HG02623 (cell line): Measurements from ENCODE around the gene MGAT4A.
A peak's percentile ranks its signal among the peaks of the same experiment; 100 is the strongest.
"Not testable (repeated sequence)": the region's sequence is repeated elsewhere in the genome, so short reads cannot be mapped to it uniquely, and the experiment has no call there.

Source experiments
- ATAC-seq: cut with Tn5 transposase; IDR thresholded peaks from one replicate; pipeline ENCODE4 v1.9.1; 2021; ENCODE audit warnings: moderate library complexity; ENCODE audit not compliant: unreplicated experiment

The MGAT4A gene

DNA sequence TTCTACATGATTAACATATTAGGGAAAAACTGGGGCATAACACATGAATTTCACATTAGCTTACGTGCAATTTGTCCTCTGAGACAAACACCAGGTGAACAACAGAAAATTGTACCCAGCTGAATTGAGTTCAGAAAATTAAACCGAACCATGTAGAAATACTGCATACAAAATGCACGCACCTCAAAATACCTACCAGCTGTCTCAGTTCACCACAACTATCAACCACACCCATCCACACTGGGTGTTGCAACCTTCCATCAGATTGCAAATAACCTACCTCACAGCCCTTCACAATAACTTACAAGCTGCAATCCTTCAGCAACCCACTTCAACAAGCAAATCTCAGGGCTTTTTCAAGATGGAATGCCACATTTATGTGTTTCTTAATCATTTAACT is 66.6 kb downstream of the MGAT4A start:
- ATAC-seq: no peak

DNA sequence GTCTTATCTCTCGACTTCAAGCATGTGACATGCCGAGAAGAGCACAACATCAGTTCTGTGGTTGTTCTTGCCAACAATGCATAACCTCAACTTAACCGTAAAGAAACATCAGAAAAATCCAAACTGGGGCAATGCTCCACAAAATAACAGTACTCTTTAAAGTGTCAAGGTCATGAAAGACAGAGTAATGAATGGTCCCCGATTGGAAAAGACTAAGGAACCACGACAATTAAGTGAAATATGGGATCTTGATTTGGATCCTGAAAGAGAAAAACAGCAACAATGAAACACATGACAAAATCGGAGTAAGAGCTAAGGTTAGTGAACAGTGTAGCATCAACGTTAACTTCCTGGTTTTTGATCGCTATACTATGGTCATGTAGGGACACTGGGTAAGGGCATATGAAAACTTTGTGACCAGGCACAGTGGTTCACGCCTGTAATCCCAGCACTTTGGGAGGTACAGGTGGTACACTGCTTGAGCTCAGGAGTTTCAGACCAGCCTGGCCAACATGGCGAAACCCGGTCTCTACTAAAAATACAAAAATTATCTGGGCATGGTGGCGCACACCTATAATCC is 67.3 kb downstream of the MGAT4A start:
- ATAC-seq: no peak

GRCh38 chr2:98659491-98659840 is 71.5 kb downstream of the MGAT4A start:
- ATAC-seq: not testable (repeated sequence)

GRCh38 chr2:98658816-98659490 is 72.0 kb downstream of the MGAT4A start:
- no peak for ATAC-seq

GRCh38 chr2:98656800-98657199 is 74.1 kb downstream of the MGAT4A start:
- no peak for ATAC-seq

- ATAC-seq: no peak
Measured at GRCh38 chr2:98654699-98655495, 76.0 kb downstream of the MGAT4A start.

GRCh38 chr2:98650998-98651397 is 79.9 kb downstream of the MGAT4A start:
- ATAC-seq: no peak

DNA sequence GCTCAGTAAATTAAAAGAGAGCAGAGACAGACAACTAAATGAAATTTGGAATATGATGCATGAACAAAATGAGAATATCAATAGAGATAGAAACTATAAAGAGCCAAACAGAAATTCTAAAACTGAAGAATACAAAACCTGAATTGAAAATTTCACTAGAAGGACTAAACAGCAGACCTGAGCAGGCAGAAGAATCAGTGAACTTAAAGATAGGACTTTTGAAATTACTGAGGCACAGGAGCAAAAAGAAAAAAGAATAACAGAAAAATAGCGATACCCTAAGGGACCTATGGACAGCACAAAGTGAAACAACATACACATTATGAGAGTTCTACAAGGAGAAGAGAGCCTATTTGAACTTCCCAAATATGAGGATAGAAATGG is 80.9 kb downstream of the MGAT4A start:
- no peak for ATAC-seq

DNA sequence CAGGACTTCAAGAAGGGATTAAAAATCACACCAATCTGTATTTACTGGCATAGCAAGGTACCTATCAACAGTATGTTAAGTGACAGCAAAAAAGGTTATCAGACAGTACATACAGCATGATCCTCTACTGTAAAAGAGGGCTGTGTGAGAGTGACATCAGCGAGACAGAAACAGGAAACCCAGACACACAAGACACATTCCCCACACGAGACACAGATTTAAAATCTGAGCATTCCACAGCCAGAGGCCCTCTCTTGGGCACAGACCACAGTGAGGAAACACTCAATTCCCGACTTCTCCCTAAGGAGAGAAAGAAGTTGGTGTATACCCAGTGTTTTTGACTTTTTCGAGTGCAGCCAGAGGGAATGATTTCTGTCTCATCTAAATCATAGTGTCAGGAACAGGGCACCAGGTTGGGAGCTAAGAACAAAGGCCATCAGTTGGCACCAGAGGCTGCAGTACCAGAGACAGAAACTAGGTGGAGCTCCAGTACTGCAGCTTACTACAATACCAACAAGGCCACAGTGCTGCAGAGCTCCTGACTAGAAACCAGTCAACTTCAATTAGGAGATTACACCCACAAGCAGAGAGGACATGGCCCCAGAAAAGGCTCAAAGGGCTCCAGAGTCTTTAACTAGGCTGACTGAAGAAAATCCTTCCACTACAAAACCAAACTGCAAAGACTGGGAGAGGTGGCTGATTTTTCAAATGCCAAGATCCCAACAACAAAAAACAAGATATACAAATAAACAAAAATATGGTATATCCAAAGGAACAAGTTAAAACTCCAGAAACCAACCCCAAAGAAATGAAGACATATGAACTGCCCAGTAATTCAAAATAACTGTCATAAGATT is 81.6 kb downstream of the MGAT4A start:
- ATAC-seq: peak; percentile 64

DNA sequence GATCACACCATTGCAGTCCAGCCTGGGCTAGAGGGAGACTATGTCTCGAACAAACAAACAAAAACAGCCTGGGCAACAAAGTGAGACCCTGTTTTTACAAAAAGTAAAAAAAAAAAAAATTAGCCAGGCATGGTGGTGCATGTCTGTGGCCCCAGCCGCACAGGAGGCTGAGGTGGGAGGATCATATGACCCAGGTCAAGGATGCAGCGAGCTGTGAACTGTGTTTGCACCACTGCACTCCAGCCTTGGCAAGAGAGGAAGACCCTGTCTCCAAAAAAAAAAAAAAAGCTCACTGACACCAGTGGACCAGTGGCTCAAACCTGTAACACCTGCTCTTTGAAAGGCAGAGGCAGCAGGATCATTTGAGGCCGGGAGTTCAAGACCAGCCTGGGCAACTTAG is 82.5 kb downstream of the MGAT4A start:
- ATAC-seq: no peak

DNA sequence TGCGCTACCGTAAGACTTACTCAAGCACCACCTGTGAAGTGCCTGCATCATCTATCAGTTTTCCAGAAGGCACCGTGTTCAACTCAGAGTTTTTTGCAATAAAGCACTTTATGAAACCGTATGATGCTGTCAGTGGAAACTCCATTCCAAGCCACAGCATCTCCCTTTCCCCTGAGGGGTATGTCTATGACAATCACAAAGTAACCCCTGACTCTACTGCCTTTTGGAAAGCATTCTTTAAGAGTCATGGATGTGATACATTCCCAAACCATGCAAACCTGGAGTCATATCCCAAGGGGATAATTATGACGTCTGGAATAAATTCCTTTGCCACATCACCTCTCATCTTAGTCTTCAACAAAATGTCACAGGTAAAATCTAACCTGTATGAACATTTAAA is 83.3 kb downstream of the MGAT4A start:
- ATAC-seq: no peak

DNA sequence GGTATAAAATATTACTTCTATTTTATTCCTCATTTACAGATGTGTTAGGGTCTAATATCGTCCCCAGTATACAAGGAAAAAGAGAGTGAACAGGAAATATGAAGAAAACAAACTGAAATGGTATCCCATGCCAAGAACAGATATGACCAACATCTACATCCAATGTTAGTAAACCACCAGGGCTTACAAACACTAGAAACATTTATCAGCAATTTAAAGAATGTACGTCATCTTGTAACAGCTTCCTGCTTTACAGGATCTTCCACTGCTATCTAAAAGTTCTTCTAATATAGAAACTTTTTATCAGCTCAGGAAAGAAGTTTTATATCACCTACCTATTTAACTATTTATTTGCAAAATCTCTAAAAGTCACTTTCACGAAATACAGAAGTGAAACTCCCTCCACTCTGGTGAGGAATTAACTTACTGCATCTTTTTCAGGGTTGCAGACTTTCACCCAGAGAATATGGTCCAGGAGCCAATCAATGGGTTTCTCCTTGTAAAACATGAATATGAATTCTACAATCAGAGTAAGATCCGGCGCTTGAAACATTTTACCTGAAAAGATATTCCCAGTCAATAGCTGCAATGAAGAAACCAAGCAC is 87.3 kb downstream of the MGAT4A start:
- no peak for ATAC-seq

- peak; percentile 70 for ATAC-seq
Measured at GRCh38 chr2:98637401-98638147, 93.4 kb downstream of the MGAT4A start.

GRCh38 chr2:98634406-98635092 is 96.4 kb downstream of the MGAT4A start:
- ATAC-seq: no peak

- no peak for ATAC-seq
Measured at GRCh38 chr2:98632351-98632750, 98.6 kb downstream of the MGAT4A start.

GRCh38 chr2:98623657-98624056 is 107.3 kb downstream of the MGAT4A start:
- ATAC-seq: no peak

DNA sequence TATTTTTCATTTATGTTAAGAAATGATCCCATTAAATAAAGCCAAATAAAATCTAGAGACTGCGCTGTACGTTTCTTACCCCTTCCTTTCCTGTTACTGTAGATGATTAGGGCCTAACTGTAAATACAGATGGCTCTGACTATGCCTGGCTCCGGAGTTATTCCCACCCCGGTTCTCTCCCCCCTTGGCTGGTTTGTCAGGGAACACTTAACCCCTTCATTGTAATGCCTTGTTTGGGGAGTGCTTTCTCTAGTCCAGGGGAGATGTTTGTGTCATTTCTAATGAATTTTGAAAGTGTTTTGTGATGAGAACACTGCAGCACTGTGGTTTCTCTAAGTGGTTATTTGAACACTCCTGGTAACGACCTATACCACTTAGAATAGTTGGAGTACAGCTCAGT is 113.8 kb downstream of the MGAT4A start:
- no peak for ATAC-seq

DNA sequence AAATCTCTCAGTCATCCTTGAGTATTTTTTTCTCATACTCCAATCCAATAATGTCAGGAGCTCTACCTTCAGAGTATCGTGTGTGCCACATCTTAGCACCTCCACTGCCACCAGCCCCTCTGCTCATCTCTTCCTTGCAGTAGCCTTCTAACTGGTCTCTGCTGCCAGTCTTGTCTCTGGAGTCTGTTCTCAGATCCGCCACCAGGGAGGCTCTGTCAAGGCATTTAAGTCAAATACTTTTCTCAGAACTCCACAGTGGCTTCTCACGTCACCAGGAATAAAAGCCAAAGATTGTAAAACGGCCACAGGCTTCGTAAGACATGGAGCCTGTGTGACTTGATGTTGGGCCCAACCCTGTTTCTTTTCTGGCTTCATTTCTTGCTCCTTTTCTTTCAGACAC is 115.5 kb downstream of the MGAT4A start:
- ATAC-seq: no peak

- no peak for ATAC-seq
Measured at GRCh38 chr2:98614024-98614739, 116.8 kb downstream of the MGAT4A start.
